CD4-positive, alpha-beta memory T cell (primary cell): Measurements from ENCODE around the gene LCN2. TPM values are rescaled to one million over a fixed set of nuclear protein-coding genes. Genes with fewer than 3 reads are reported as not detected.
"Not testable (repeated sequence)": the region's sequence is repeated elsewhere in the genome, so short reads cannot be mapped to it uniquely, and the experiment has no call there.

ENCODE experiments used
- CTCF ChIA-PET: fragments of 350-600 bp; sonication (Branson Sonifier 250); formaldehyde crosslinking; loops from one replicate; lab custom pipeline; 2021; ENCODE audit warnings: inconsistent platforms; ENCODE audit not compliant: partially characterized antibody; lab: Charles Lee
- POLR2A ChIA-PET: fragments of 350-600 bp; sonication (Branson Sonifier 250); formaldehyde crosslinking; loops from one replicate; lab custom pipeline; 2021; ENCODE audit not compliant: partially characterized antibody; lab: Charles Lee
- DNase-seq, 5 donors: peaks; one replicate each; pipeline versions ENCODE4 v3.0.0 to v3.0.0-alpha.2; 2020 to 2022; ENCODE audit warnings: mixed read lengths in 1 of 5
- H3K27ac ChIP-seq: one replicate; pipeline ENCODE4 v1.7.0; 2013; ENCODE audit warnings: low read depth, low read length
- H3K27me3 ChIP-seq: 2 replicates; pipeline ENCODE4 v1.7.0; 2013; ENCODE audit warnings: mild to moderate bottlenecking, low read length, moderate library complexity; ENCODE audit not compliant: insufficient read depth
- H3K36me3 ChIP-seq: 2 replicates; pipeline ENCODE4 v1.7.0; 2013; ENCODE audit warnings: mild to moderate bottlenecking, low read length, moderate library complexity; ENCODE audit not compliant: insufficient read depth
- H3K4me1 ChIP-seq: 2 replicates; pipeline ENCODE4 v1.7.0; 2013; ENCODE audit warnings: mild to moderate bottlenecking, low read length, moderate library complexity; ENCODE audit not compliant: insufficient read depth
- H3K4me3 ChIP-seq, 2 donors: one replicate each; pipeline ENCODE4 v1.7.0; 2013; ENCODE audit warnings: low read length in 2 of 2, mild to moderate bottlenecking in 1 of 2
- H3K9me3 ChIP-seq, 2 donors: one replicate each; pipeline ENCODE4 v1.7.0; 2013; ENCODE audit warnings: low read length in 2 of 2, control low read depth in 1 of 2; ENCODE audit not compliant: control insufficient read depth in 1 of 2
- H3K27ac Mint-ChIP-seq, 7 donors: one replicate each; pipeline ENCODE4 v1.8.0; 2020 to 2021; ENCODE audit warnings: mixed read lengths in 7 of 7, mild to moderate bottlenecking in 6 of 7, inconsistent platforms in 3 of 7, moderate library complexity in 3 of 7
- H3K27me3 Mint-ChIP-seq, 2 donors: one replicate each; pipeline ENCODE4 v1.8.0; 2020 to 2021; ENCODE audit warnings: mixed read lengths in 2 of 2
- H3K36me3 Mint-ChIP-seq, 2 donors: one replicate each; pipeline ENCODE4 v1.8.0; 2020 to 2021; ENCODE audit warnings: mixed read lengths in 2 of 2, inconsistent platforms in 1 of 2, mild to moderate bottlenecking in 1 of 2
- H3K4me1 Mint-ChIP-seq, 4 donors: one replicate each; pipeline ENCODE4 v1.8.0; 2020 to 2021; ENCODE audit warnings: mixed read lengths in 4 of 4, mild to moderate bottlenecking in 1 of 4
- H3K4me3 Mint-ChIP-seq, 8 donors: one replicate each; pipeline ENCODE4 v1.8.0; 2020 to 2021; ENCODE audit warnings: mixed read lengths in 8 of 8, mild to moderate bottlenecking in 7 of 8, moderate library complexity in 6 of 8, inconsistent platforms in 3 of 8
- H3K9me3 Mint-ChIP-seq, 8 donors: one replicate each; pipeline ENCODE4 v1.8.0; 2020 to 2021; ENCODE audit warnings: mixed read lengths in 8 of 8, mild to moderate bottlenecking in 5 of 8, inconsistent platforms in 3 of 8, moderate library complexity in 1 of 8
- intact Hi-C: fragments of 100-400 bp; cut with micrococcal nuclease; formaldehyde crosslinking; loops from one replicate; pipeline ENCODE4 v1.15.1; 2023
- polyA plus RNA-seq, 2 donors: library from polyadenylated mRNA; unstranded; fragments of 300-500 nt; fragmentation: Illumina TruSeq; gene quantifications; one replicate each; pipeline ENCODE4 v1.2.3, GENCODE V29; 2021
- total RNA-seq, 2 experiments: library from RNA; stranded (reverse); gene quantifications; one replicate each; pipeline ENCODE4 v1.2.3, GENCODE V29; 2021

Gene LCN2
- total and polyA plus RNA-seq, 4 experiments from 2014 or later, result not detected

DNA sequence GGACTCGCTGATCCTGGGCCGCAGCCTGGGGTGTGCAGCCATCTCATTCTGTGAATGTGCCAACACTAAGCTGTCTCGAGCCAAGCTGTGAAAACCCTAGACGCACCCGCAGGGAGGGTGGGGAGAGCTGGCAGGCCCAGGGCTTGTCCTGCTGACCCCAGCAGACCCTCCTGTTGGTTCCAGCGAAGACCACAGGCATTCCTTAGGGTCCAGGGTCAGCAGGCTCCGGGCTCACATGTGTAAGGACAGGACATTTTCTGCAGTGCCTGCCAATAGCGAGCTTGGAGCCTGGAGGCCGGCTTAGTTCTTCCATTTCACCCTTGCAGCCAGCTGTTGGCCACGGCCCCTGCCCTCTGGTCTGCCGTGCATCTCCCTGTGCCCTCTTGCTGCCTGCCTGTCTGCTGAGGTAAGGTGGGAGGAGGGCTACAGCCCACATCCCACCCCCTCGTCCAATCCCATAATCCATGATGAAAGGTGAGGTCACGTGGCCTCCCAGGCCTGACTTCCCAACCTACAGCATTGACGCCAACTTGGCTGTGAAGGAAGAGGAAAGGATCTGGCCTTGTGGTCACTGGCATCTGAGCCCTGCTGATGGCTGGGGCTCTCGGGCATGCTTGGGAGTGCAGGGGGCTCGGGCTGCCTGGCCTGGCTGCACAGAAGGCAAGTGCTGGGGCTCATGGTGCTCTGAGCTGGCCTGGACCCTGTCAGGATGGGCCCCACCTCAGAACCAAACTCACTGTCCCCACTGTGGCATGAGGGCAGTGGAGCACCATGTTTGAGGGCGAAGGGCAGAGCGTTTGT lies 41.6 kb upstream of the LCN2 start:
- H3K36me3 ChIP-seq, result peaks cover 47% of the 10 kb centered on the region
- no peak for DNase-seq
- no peaks in the 10 kb centered on the region for H3K9me3 ChIP-seq
- Mint-ChIP-seq H3K27ac (peak overlapping the region in 2 of 7 donors; percentile 12 to 23), H3K36me3 (peaks cover 25 to 53% of the 10 kb centered on the region in 2 donors), H3K9me3 (no peaks in the 10 kb centered on the region), H3K4me1 (peaks cover 9 to 24% (median 11%) of the 10 kb centered on the region in 4 donors), H3K4me3 (no peak overlapping the region), H3K27me3 (no peaks in the 10 kb centered on the region)
- ChIA-PET POLR2A (no interaction called here), CTCF (interaction anchor here (0.8 to 1.4 kb wide), 2 partner anchors 10 kb away, joined by 3 to 4 read pairs; no protein-coding TSS in a partner anchor)
- intact Hi-C loops, result no loop called here
- H3K27ac ChIP-seq, result no peak overlapping the region
- peaks cover 14% of the 10 kb centered on the region for H3K4me1 ChIP-seq
- H3K4me3 ChIP-seq, result no peak overlapping the region
- no peaks in the 10 kb centered on the region for H3K27me3 ChIP-seq

DNA sequence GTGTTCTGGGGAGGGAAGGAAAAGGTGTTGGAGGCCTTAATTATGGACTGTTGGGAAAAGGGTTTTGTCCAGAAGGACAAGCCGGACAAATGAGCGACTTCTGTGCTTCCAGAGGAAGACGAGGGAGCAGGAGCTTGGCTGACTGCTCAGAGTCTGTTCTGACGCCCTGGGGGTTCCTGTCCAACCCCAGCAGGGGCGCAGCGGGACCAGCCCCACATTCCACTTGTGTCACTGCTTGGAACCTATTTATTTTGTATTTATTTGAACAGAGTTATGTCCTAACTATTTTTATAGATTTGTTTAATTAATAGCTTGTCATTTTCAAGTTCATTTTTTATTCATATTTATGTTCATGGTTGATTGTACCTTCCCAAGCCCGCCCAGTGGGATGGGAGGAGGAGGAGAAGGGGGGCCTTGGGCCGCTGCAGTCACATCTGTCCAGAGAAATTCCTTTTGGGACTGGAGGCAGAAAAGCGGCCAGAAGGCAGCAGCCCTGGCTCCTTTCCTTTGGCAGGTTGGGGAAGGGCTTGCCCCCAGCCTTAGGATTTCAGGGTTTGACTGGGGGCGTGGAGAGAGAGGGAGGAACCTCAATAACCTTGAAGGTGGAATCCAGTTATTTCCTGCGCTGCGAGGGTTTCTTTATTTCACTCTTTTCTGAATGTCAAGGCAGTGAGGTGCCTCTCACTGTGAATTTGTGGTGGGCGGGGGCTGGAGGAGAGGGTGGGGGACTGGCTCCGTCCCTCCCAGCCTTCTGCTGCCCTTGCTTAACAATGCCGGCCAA lies 40.8 kb upstream of the LCN2 start:
- H3K4me3 ChIP-seq, result no peak overlapping the region
- intact Hi-C loops, result no loop called here
- H3K36me3 Mint-ChIP-seq, result peaks cover 25 to 48% of the 10 kb centered on the region in 2 donors
- peaks cover 40% of the 10 kb centered on the region for H3K36me3 ChIP-seq
- H3K9me3 Mint-ChIP-seq, result no peaks in the 10 kb centered on the region
- H3K27ac Mint-ChIP-seq, result peak overlapping the region in 1 of 7 donors; percentile 47
- DNase-seq, result no peak
- H3K27ac ChIP-seq, result no peak overlapping the region
- no peaks in the 10 kb centered on the region for H3K9me3 ChIP-seq
- H3K27me3 Mint-ChIP-seq, result no peaks in the 10 kb centered on the region
- CTCF ChIA-PET, result interaction anchor here (1.4 kb wide), 1 partner anchor 9 kb away, joined by 4 read pairs; no protein-coding TSS in a partner anchor
- H3K4me1 ChIP-seq, result peaks cover 6% of the 10 kb centered on the region
- no peak overlapping the region for H3K4me3 Mint-ChIP-seq
- POLR2A ChIA-PET, result no interaction called here
- H3K4me1 Mint-ChIP-seq, result peaks cover 4 to 16% (median 6%) of the 10 kb centered on the region in 4 donors
- H3K27me3 ChIP-seq, result no peaks in the 10 kb centered on the region

GRCh38 chr9:128109050-128109709 lies 40.1 kb upstream of the LCN2 start:
- no peak overlapping the region for H3K4me3 ChIP-seq
- ChIA-PET POLR2A (interaction anchor here (1.2 kb wide), 1 partner anchor 16 kb away, joined by 3 read pairs; no protein-coding TSS in a partner anchor), CTCF (interaction anchor here (1.4 kb wide), 1 partner anchor 8 kb away, joined by 4 read pairs; no protein-coding TSS in a partner anchor)
- Mint-ChIP-seq H3K27ac (peak overlapping the region in 2 of 7 donors; percentile 13 to 65), H3K4me3 (no peak overlapping the region), H3K27me3 (no peaks in the 10 kb centered on the region), H3K4me1 (peaks cover 0 to 13% (median 5%) of the 10 kb centered on the region in 4 donors), H3K36me3 (peaks cover 28 to 43% of the 10 kb centered on the region in 2 donors), H3K9me3 (no peaks in the 10 kb centered on the region)
- DNase-seq, result no peak
- no peaks in the 10 kb centered on the region for H3K9me3 ChIP-seq
- no peaks in the 10 kb centered on the region for H3K27me3 ChIP-seq
- H3K27ac ChIP-seq, result no peak overlapping the region
- no peaks in the 10 kb centered on the region for H3K4me1 ChIP-seq
- H3K36me3 ChIP-seq, result peaks cover 34% of the 10 kb centered on the region
- intact Hi-C loops, result no loop called here

- POLR2A ChIA-PET, H3K27me3 Mint-ChIP-seq, intact Hi-C loops, DNase-seq, H3K4me1 ChIP-seq, H3K9me3 ChIP-seq, CTCF ChIA-PET, H3K27me3 ChIP-seq, H3K9me3 Mint-ChIP-seq, H3K27ac ChIP-seq, H3K4me1 Mint-ChIP-seq, H3K4me3 ChIP-seq, H3K4me3 Mint-ChIP-seq: not testable (repeated sequence)
- Mint-ChIP-seq H3K36me3 (peaks cover 21 to 35% of the 10 kb centered on the region in 2 donors), H3K27ac (peak overlapping the region in 2 of 7 donors; percentile 4 to 60)
- peaks cover 15% of the 10 kb centered on the region for H3K36me3 ChIP-seq
These were observed 37.5 kb upstream of the LCN2 start for GRCh38 chr9:128111726-128112125.

GRCh38 chr9:128113526-128114325 lies 35.5 kb upstream of the LCN2 start:
- H3K9me3 Mint-ChIP-seq, result no peaks in the 10 kb centered on the region
- H3K4me1 Mint-ChIP-seq, result peaks cover 6 to 12% (median 6%) of the 10 kb centered on the region in 4 donors
- no peak for DNase-seq
- ChIA-PET POLR2A (interaction anchor here (0.8 to 1.0 kb wide), 3 partner anchors 9 to 46 kb away, joined by 3 to 4 read pairs (median 4); partner anchors contain the start of gene NAIF1), CTCF (interaction anchor here (1.2 to 3.1 kb wide), 6 partner anchors 10 to 190 kb away, joined by 3 to 13 read pairs (median 4); no protein-coding TSS in a partner anchor)
- H3K4me1 ChIP-seq, result peaks cover 6% of the 10 kb centered on the region
- H3K36me3 Mint-ChIP-seq, result peaks cover 14 to 23% of the 10 kb centered on the region in 2 donors
- no peak overlapping the region for H3K4me3 Mint-ChIP-seq
- H3K27ac ChIP-seq, result no peak overlapping the region
- peak overlapping the region in 1 of 7 donors; percentile 29 for H3K27ac Mint-ChIP-seq
- intact Hi-C loops, result no loop called here
- no peaks in the 10 kb centered on the region for H3K36me3 ChIP-seq
- H3K4me3 ChIP-seq, result no peak overlapping the region
- no peaks in the 10 kb centered on the region for H3K27me3 Mint-ChIP-seq
- H3K27me3 ChIP-seq, result no peaks in the 10 kb centered on the region
- no peaks in the 10 kb centered on the region for H3K9me3 ChIP-seq
